GM12872 (cell line): Measurements from ENCODE around the gene PDK3.

ENCODE experiments used
- CTCF ChIP-seq: IDR thresholded peaks from 3 replicates; pipeline ENCODE4 v1.5.1; 2011; ENCODE audit warnings: low read depth, mild to moderate bottlenecking, low read length, moderate library complexity; ENCODE audit not compliant: insufficient read depth

Gene PDK3

GRCh38 chrX:24465532-24465865 is 413 bp downstream of the PDK3 start:
- TF ChIP-seq CTCF: no peak

GRCh38 chrX:24466025-24466424 is 939 bp downstream of the PDK3 start:
- no peak for TF ChIP-seq CTCF

GRCh38 chrX:24468245-24468644 is 3.2 kb downstream of the PDK3 start:
- no peak for TF ChIP-seq CTCF

- TF ChIP-seq CTCF: no peak
These were observed 6.7 kb downstream of the PDK3 start for GRCh38 chrX:24471808-24472207.

GRCh38 chrX:24475480-24475879 is 10.4 kb downstream of the PDK3 start:
- TF ChIP-seq CTCF: no peak

GRCh38 chrX:24478509-24478908 is 13.4 kb downstream of the PDK3 start:
- no peak for TF ChIP-seq CTCF

- TF ChIP-seq CTCF: no peak
These were observed 14.8 kb downstream of the PDK3 start for GRCh38 chrX:24479924-24480323.

GRCh38 chrX:24480400-24480865 is 15.3 kb downstream of the PDK3 start:
- TF ChIP-seq CTCF: no peak
